GM11168 (cell line): Measurements from ENCODE around the gene KAZALD1.

ENCODE experiments used
- in situ Hi-C: fragments of 300-500 bp; cut with MboI; formaldehyde crosslinking; loops from one replicate; pipeline ENCODE4 v1.12.0; 2022; ENCODE audit warnings: low sequenced_read_pairs; ENCODE audit not compliant: unreplicated experiment

KAZALD1 gene, protein sequence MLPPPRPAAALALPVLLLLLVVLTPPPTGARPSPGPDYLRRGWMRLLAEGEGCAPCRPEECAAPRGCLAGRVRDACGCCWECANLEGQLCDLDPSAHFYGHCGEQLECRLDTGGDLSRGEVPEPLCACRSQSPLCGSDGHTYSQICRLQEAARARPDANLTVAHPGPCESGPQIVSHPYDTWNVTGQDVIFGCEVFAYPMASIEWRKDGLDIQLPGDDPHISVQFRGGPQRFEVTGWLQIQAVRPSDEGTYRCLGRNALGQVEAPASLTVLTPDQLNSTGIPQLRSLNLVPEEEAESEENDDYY

DNA sequence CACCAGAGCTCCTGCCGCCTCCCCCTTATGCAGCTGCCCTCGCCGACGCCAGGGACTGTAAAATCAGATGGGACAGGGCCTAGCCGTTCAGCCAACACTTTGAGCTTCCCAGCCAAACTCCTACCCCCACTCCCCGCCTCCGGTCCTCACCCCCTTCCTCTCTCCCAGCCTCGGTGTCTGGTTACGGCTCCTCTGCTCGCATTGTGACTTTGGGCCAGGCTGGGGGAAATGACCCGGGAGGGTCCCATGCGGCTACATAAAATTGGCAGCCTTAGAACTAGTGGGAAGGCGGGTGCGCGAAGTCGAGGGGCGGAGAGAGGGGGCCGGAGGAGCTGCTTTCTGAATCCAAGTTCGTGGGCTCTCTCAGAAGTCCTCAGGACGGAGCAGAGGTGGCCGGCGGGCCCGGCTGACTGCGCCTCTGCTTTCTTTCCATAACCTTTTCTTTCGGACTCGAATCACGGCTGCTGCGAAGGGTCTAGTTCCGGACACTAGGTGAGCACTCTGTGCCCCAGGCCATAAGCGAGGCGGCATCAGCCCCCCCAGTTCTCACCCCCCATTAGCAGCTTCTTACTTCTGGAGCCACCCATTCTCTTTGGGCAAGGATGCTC lies at the start of gene KAZALD1:
Gene KAZALD1 (plus strand): TSS at position 366 of the 608 bp plus-strand sequence. CDS start 604 bp downstream, outside the sequence.
- in situ Hi-C loops = no loop called here

DNA sequence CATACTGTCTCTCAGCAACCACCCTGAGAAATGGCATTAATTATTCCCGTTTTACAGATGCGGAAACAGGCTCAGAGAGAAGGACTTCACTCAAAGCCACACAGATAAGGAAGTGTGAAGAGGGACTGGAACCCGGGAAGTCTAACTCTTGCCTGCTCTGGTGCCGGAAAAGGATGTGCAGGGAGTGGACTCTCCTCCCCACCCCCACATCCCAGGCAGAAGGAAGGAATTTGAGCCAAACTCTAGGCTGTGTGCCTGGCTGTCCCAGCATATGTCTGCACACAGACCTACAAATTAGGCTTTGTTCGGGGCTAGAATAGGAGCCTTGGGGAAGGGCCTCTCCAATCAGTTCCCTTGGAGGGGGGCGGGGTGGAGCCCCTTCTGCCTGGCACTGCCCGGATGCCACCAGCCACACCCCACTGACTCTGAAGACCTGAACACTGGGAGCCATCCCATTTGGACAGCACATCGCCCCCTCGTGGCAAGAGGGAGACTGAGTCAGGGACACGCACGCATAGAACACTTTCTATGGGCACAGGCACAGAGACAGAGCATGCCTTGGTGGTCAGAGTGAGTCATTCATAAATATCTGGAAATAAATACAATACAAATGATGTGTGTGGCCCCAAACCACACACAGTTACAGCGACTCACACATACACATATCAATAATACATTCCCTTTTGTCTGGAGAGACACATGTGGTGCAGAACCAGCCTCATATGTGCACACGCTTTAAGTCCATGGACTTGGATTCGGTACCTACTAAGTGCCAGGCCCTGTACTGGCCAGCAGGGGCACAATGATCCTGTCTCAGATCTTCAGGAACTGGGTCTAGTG lies 49.0 kb upstream of the KAZALD1 start:
- in situ Hi-C loops = no loop called here

DNA sequence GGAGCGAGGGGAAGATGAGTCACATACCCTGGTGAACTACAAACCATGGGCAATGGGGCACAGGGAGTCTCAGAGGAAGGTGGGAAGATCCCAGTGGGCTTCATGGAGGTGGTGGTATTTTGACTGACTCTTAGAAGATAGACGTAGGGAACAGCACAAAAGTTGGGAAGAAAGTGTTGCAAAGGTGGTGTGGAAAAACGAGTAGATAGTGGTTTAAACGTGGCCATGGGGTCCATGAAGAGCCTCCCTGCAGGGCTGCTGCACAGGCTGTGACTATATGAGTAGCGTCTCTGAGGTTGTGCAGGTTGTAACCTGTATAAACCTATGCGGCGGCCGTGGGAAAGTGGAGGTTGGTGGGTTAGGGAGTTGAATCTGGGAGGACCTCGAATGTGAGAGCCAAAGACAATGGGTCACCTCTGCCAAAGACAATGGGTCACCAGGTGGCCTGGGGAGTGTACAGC lies 48.4 kb upstream of the KAZALD1 start:
- in situ Hi-C loops = no loop called here

DNA sequence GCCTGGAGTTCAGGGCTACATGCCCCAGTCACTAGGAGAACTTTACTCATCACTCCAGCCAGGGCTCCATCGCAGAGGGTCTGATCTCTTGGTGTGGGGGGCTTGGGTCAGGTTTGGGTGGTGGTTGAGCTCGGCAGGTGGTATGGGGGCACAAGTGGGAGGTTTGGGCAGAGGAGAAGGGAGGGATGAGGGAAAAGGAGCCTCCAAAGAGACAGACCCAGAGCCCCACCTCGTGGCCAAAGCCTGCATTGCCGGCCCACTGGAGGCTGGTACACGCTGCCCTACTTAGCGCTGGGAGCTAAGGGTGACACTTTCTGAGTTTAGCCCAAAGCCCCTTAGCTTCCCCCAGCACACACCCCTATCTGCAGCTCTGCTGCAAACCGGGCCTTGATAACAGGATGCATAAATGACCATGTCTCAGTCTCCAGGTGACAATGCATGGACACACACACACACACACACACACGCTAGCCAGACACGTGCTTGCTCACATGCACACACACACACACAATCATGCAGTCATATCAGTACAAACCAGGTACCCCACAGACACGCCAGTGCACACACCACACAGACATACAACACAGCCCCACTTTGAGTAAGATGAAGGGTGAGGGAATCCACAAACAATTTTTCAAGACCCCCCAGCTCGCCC lies 47.4 kb upstream of the KAZALD1 start:
- in situ Hi-C loops = no loop called here

DNA sequence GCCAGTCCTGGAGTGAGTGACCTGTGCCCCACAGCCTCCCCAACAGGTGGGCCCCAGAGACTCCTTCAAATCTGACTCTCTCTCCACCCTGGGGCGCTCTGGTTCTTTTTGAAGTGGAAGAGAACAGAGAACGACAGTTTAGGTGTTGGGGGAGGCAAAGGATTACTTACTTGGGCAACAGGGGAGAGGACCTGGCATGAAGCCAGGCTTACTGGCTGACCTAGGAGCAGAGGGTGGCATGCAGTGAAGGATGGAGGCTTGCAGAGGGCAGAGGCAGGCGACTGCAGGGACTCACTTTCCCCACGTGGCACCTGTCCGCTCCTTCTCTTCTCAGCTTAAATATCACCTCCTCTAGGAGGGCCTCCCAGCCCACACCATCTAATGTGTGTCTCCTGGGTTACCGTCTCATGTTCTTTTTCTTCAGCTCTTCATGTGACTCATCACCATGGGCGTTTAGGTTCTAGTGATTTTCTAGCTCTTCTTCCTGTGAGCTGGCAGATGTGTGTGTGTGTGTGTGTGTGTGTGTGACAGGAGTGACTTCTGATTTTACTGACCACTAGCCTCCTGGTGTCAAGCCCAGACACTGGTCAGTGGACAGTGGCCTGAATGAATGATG lies 46.7 kb upstream of the KAZALD1 start:
- in situ Hi-C loops = no loop called here

DNA sequence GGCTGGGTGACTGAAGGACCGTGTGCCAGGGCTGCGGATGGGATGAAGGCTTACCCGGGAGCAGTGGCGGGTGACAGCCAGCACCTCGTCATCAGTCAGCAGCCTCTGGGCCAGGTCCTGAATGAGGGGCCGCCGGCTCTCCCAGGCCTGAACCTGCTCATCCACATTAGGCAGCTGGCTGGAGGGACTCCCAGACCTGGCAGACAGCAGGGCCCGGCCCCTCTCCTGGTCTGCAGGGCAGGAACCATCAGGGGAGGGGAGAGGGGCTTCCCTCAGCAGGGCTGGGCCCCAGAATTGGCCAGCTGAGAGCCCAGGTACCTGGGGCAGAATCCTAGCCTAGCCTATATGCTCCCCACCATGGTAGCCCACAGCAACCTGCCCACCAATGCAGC lies 46.2 kb upstream of the KAZALD1 start:
- in situ Hi-C loops = no loop called here

DNA sequence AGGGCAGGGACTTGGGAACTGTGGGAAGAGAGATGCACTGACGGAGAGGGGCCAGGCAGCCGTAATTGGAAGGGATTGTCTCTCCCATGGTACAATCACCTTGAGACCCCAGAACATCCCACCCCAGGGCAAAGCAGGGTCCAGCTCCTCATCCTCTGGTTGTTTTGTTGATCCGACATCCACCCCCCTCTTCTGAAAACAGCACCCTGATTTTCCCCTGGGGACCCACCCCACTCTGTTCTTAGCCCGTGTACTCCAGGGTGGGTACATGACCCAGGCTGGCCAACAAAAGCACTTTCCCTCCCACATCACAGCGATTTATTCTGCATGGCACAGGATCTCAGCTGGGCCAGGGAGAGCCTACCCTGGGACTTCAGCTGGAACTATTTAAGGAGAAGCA lies 45.0 kb upstream of the KAZALD1 start:
- in situ Hi-C loops = no loop called here

DNA sequence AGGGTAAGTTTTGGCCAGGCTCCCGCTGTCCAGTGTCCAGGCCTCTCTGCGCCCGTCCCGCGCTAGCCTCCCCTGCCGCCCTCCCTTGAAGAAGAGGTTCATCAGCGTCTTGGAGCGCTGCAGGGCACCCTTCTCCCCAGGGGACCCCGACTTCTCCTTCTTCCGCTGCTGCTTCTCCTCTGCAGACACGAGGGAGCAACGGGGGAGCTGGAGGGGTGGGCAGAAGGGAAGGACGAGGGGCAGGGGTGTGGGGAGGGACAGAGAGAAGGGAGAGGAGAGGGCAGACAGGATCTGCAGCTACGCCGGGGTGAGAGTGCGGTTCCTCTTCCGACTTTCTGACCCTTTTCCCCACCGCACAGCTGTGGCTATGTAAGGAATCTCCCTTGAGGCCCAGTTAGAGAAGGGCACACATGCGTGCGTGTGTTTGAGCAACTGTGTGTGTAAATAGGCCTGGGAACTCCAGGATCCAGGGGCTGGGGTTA lies 43.6 kb upstream of the KAZALD1 start:
- in situ Hi-C loops = no loop called here

DNA sequence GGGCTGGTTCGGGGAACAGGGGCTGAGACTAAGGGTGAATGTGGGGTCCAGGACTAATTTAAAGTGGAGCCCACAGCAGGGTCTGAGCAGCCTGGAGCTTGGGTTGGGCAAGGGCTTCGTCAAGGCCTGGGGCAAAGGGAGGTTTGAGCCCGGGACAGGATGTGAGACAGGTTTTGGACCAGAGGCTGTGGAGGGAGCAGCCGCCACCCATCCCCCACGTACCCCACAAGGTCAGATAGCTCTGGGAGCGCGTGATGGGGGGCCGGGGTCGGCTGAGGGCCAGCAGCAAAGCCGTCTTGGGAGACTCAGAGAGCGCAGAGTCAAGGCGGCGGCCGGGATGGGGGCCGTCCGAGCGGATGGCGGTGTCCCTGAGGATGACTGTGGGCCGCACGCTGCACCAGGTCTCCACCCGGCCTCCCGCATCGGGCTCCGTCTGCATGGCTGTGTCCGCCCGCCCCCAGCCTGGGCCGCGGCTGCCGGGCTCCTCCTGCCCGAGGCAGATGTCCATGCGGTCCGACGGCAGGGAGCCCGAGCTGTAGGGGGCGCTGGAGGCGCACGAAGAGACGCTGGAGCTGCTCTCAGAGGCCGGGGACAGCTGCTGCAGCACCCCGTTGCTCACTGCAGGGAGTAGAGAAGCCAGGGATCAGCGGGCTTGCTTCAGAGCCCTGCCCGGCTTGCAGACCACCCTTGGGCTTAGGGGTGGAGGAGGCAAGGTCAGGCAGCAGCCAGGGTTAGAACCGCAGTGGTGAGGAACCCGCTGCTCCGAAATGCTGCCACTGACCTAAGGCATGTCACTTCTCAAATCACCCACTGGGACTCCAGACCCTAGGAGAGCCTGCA lies 43.0 kb upstream of the KAZALD1 start:
- in situ Hi-C loops = no loop called here

DNA sequence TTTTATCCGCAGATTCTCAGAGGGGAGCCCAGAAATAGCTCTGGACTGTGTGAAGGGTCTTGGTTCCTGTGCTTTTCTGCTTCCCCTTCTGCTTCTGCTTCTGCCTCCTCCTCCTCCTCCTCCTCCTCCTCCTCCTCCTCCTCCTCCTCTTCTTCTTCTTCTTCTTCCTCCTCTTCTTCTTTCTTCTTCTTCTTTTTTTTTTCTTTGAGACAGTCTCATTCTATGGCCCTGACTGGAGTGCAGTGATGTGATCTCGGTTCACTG lies 42.4 kb upstream of the KAZALD1 start:
- in situ Hi-C loops = no loop called here

DNA sequence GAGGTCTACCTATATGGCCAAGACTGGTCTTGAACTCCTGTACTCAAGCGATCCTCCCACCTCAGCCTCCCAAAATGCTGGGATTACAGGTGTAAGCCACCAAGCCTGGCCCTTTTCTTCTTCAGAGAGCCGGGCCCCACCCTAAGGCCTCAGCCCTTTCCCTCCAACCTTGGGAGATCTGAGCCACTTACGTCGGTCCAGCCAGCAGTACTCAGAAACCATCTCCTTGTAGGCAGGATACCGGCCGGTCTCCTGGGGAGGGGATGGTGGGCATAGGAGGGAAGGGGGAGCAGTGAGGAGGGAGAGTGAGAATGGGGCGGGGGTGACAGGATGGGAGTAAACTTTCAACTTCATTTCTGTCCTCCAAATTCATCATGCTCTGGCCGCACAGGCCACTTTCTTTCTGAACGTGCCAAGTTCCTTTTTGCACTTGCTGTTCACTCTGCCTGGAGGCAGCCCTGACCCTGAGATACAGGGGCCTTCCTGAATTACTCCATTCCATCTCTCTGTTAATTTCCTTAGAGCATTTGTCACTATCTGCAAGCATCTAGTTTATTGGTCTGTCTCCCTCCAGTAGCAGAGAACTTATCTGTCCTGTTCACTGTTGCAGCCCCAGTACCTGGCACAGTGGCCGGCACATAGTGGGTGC lies 41.2 kb upstream of the KAZALD1 start:
- in situ Hi-C loops = no loop called here

DNA sequence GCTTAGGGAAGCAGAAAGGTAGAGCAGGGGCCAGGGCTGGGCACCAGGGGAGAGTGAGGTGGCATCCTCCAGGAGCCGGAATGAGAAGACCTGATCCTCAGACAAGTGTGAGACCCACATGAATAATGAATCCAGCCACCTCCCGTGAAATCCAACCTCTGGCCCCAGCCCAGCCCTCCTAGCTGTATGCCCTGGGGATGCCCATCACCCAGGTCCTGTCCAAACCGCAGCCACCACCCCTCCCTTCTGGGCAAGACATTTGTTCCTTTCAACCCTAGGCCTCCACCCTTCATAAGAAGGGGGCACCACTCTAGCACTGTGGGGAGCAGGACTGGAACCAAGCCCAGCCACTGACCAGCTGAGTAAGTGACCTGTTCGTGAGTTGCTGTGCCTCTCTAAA lies 40.5 kb upstream of the KAZALD1 start:
- in situ Hi-C loops = no loop called here

DNA sequence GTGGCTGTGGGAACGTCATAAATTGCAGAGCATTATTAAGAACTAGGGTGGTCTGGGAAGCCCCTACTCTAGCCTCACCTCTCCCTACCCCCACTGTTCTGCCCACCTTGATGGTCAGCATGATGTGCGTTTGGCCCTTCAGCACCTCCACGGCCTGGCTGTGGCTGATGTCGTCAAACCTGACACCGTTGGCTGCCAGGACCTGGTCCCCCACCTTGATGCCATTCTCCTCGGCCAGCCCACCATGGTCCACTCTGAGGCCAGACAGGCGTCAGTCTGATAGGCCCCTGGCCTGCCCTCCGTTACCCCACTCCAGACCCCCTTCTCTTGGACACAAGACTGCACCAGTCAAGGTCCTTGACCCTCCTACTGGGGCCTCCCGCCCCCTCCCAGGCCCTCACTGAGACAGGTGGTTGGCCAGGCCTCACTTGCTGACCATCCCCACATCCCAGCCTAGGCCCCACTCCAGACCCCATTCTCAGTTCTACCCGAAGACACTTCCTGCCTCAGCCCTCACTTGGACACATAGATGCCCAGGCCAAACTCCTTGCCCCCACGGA lies 40.0 kb upstream of the KAZALD1 start:
- in situ Hi-C loops = no loop called here

DNA sequence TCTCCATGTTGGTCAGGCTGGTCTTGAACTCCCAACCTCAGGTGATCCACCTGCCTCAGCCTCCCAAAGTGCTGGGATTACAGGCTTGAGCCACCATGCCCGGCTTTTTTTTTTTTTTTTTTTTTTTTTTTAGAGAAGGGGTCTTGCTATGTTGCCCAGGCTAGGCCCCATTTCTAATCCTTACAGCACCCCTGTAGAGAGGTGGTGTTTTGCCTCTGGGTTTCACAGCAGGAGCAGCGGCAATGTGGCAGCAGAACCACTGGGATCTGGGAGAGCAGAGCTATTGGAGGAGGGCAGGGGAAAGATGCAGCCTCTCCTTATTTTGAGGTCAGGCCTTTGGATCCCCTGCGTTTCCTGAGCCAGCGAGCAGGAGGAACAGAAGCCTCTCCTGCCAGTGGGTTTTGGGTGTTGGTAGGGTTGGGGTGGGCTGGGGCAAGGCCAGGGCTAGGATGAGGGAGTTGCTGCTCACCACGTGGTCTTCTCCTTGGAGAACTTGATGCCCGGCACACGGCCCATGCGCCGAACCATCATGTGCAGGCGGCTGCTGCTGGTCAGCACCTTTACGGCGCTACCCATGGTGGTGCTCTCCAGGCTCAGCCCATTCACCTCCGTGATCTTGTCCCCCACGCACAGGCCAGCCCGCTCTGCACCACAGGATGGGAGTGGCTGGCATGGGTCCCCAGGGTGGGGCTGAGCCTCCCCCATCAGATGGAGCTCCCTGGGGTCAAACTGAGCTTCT lies 38.7 kb upstream of the KAZALD1 start:
- in situ Hi-C loops = no loop called here

DNA sequence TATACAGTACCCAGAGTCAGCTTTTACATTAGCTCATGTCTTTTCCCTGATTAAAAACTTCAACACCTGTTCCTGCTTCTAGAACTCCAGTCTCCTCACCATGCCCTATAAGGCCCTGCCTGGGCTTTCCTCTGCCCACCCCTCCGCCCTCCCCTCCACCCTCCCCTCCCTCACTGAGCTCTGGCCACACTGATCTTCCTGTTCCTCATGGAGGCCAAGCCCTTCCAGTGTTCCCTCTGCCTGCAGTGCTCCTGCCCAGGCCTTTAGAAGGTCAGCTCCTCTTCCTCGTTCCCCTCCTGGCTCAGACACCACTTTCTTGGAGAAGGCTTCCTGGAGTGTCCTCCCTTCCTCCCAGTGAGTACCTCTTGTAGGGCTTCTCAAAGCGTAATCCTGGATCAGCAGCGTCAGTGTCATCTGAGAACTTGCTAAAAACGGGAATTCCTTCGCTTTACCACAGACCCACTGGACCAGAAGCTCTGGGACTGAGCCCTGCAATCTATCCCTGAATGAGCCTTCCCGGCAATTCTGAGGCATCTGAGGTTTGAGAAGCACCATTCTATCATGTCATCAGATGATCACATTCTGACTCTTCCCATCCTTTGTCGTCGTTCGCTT lies 34.6 kb upstream of the KAZALD1 start:
- in situ Hi-C loops = no loop called here

DNA sequence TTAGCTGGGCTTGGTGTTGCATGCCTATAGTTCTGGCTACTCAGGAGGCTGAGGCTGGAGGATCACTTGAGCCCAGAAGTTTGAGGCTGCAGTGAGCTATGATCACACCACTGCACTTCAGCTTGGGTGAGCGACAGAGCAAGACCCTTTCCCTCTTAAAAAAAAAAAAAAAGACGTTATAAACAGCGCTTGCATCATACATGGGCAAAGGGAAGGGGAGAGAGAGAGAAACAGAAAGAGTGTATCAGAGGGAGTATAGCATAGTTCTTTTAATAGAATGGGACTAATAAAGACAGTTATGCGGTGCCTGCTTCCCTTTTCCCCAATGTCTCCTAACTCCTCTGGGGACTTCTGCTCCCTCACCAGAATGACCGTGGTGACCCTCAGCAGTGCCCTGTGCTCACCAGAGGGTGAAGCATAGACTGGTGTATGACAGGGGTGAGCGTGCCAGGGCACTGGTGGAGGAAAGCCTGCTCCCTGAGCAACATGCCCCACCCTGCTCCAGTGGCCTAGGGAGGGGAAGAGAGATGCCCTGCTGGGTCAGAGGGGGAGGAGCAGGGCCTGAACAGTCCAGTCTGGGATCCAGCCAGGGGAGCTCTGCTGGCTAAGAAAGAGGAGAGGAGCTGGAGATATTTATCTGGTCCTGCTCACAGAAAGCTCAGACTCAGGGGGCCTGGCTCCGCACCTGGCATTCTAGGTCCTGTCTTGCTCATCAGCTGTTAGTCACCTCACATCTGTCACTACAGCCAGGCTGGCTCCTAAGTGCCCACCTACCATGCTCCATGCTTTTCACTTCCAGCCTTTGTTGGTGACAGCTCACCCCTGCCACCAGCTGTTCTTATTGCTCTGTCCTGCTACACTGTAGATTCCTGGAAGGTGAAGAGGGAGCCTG lies 33.1 kb upstream of the KAZALD1 start:
- in situ Hi-C loops = no loop called here
